Measurements from ENCODE around the gene DDX24.

Gene DDX24

GRCh38 chr14:94080621-94081385 lies at the start of gene DDX24, which contains the start of gene IFI27L1:
TSS of gene DDX24 (minus strand) at chr14:94081202. CDS start at chr14:94079742, 1,460 bp downstream.
TSS of gene IFI27L1 (plus strand) at chr14:94081310. CDS start at chr14:94096938, 15,628 bp downstream.
- peak; percentile 96 for DNase-seq (ENCODE audit: low spot score)

- DNase-seq (ENCODE audit: low spot score) = peak; percentile 67
Observed at GRCh38 chr14:94129758-94130414, 48.9 kb upstream of the DDX24 start.

- peak; percentile 87 for DNase-seq (ENCODE audit: low spot score)
Observed at GRCh38 chr14:94129111-94129757, 48.2 kb upstream of the DDX24 start, which contains the start of gene IFI27L2. TSS of gene IFI27L2 (minus strand) at chr14:94129604. CDS start at chr14:94129564, 40 bp downstream.

- DNase-seq (ENCODE audit: low spot score) = no peak
Observed at GRCh38 chr14:94128216-94128839, 47.3 kb upstream of the DDX24 start.

GRCh38 chr14:94127330-94127729 lies 46.3 kb upstream of the DDX24 start:
- DNase-seq (ENCODE audit: low spot score) = no peak

GRCh38 chr14:94126800-94127199 lies 45.8 kb upstream of the DDX24 start:
- DNase-seq (ENCODE audit: low spot score) = no peak

GRCh38 chr14:94126419-94126677 lies 45.3 kb upstream of the DDX24 start:
- no peak for DNase-seq (ENCODE audit: low spot score)

- no peak for DNase-seq (ENCODE audit: low spot score)
Observed at GRCh38 chr14:94125659-94126418, 44.8 kb upstream of the DDX24 start.

GRCh38 chr14:94124582-94125377 lies 43.8 kb upstream of the DDX24 start:
- DNase-seq (ENCODE audit: low spot score) = no peak

- no peak for DNase-seq (ENCODE audit: low spot score)
Observed at GRCh38 chr14:94123868-94124267, 42.9 kb upstream of the DDX24 start.

GRCh38 chr14:94123296-94123695 lies 42.3 kb upstream of the DDX24 start:
- DNase-seq (ENCODE audit: low spot score) = no peak

GRCh38 chr14:94122438-94122837 lies 41.4 kb upstream of the DDX24 start:
- DNase-seq (ENCODE audit: low spot score) = no peak

GRCh38 chr14:94121485-94121884 lies 40.5 kb upstream of the DDX24 start:
- no peak for DNase-seq (ENCODE audit: low spot score)

- DNase-seq (ENCODE audit: low spot score) = no peak
Observed at GRCh38 chr14:94120667-94121340, 39.8 kb upstream of the DDX24 start.

GRCh38 chr14:94119071-94119470 lies 38.1 kb upstream of the DDX24 start:
- no peak for DNase-seq (ENCODE audit: low spot score)

- no peak for DNase-seq (ENCODE audit: low spot score)
Observed at GRCh38 chr14:94117856-94118255, 36.9 kb upstream of the DDX24 start.

- DNase-seq (ENCODE audit: low spot score) = no peak
Observed at GRCh38 chr14:94116701-94117100, 35.7 kb upstream of the DDX24 start.

- DNase-seq (ENCODE audit: low spot score) = no peak
Observed at GRCh38 chr14:94115631-94116030, 34.6 kb upstream of the DDX24 start.

- DNase-seq (ENCODE audit: low spot score) = peak; percentile 53
Observed at GRCh38 chr14:94115058-94115591, 34.1 kb upstream of the DDX24 start.

- no peak for DNase-seq (ENCODE audit: low spot score)
Observed at GRCh38 chr14:94114589-94115057, 33.6 kb upstream of the DDX24 start.
